ENCODE results near the gene XPO6.

DNA sequence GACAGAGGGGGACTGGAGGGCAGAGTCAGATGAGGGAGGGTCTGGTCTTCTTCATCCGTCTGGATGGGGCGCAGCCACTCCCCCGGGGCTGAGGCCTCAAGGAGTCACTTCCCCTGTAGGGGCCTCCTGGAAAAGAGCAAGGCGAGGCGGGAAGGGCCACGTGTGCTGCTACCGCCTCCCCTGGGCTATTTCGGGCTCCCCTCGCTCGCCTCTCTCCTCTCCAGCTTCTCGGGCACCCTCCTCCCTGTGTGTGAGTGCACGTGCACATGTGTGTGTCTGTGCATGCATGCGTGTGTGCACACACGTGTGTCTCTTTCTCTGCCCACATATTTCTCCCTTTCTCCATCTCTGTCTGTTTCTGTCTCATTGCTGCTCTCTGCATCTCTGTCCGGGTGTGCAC, 158.3 kb downstream of the XPO6 start:
- no peak for TF ChIP-seq CTCF (IDR thresholded peaks at IDR 0.05)
- no peak for TF ChIP-seq POLR2A (IDR thresholded peaks at IDR 0.05)
- no peak for TF ChIP-seq POLR2AphosphoS5 (IDR thresholded peaks at IDR 0.05; ENCODE audit: insufficient read depth in 1 of 2, low read depth in 1 of 2)
